Breast epithelium (tissue), 3 donors: ENCODE results near the gene MTMR12.

ENCODE experiments used
- POLR2A ChIP-seq: fragments of 450-650 bp; IDR thresholded peaks from one replicate; pipeline ENCODE4 v1.6.1; 2016; ENCODE audit warnings: antibody characterized with exemption, mild to moderate bottlenecking, moderate library complexity
- TF ChIP-seq, protein P1 (sequence below), 3 donors: fragments of 450-650 bp; IDR thresholded peaks; one replicate each; pipeline ENCODE4 v1.5.1; 2016 to 2017; ENCODE audit warnings: antibody characterized with exemption in 3 of 3, mild to moderate bottlenecking in 3 of 3, moderate library complexity in 3 of 3

DNA sequence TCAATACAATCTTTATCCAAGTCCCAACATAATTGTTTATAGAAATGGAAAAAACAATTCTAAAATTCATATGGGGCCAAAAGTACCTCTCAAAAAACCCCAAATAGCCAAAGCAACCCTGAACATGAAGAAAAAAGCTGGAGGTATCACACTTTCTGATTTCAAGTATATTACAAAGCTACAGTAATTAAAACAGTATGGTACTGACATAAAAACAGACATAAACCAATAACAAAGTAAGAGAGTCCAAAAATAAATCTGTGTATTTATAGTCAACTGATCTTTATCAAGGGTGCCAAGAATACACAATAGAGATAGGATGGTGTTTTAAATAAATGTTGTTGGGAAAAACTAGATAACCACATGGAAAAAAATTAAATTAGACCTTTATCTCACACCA is 125.1 kb downstream of the MTMR12 start:
- TF ChIP-seq, protein P1, sequence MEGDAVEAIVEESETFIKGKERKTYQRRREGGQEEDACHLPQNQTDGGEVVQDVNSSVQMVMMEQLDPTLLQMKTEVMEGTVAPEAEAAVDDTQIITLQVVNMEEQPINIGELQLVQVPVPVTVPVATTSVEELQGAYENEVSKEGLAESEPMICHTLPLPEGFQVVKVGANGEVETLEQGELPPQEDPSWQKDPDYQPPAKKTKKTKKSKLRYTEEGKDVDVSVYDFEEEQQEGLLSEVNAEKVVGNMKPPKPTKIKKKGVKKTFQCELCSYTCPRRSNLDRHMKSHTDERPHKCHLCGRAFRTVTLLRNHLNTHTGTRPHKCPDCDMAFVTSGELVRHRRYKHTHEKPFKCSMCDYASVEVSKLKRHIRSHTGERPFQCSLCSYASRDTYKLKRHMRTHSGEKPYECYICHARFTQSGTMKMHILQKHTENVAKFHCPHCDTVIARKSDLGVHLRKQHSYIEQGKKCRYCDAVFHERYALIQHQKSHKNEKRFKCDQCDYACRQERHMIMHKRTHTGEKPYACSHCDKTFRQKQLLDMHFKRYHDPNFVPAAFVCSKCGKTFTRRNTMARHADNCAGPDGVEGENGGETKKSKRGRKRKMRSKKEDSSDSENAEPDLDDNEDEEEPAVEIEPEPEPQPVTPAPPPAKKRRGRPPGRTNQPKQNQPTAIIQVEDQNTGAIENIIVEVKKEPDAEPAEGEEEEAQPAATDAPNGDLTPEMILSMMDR (IDR thresholded peaks at IDR 0.05): no peak
- TF ChIP-seq POLR2A: no peak
